Activated naive CD8-positive, alpha-beta T cell treated with anti-CD3 and anti-CD28 coated beads, Interleukin-2, amount 10 ng/mL, durations not matched to agents 7 days and 5 days (primary cell): ENCODE measurements around the gene PDE7B. TPM values are rescaled to one million over a fixed set of nuclear protein-coding genes. Genes with fewer than 3 reads are reported as not detected.

Experiments
- ATAC-seq: fragments of 150-1000 bp; cut with Tn5 transposase; one replicate; pipeline ENCODE4 v1.10.0; 2021; ENCODE audit warnings: low read depth, moderate library complexity
- POLR2A ChIA-PET: fragments of 350-600 bp; sonication (Branson Sonifier 250); formaldehyde crosslinking; loops from one replicate; lab custom pipeline; 2021; ENCODE audit warnings: antibody characterized with exemption; lab: Charles Lee
- DNase-seq: peaks from one replicate; pipeline ENCODE4 v3.0.0; 2021
- H3K27ac Mint-ChIP-seq: one replicate; pipeline ENCODE4 v1.8.0; 2022; ENCODE audit warnings: mild to moderate bottlenecking, mixed read lengths
- H3K27me3 Mint-ChIP-seq: one replicate; pipeline ENCODE4 v1.8.0; 2022; ENCODE audit warnings: mild to moderate bottlenecking, moderate library complexity, mixed read lengths
- H3K36me3 Mint-ChIP-seq: one replicate; pipeline ENCODE4 v1.8.0; 2021; ENCODE audit warnings: mild to moderate bottlenecking, mixed read lengths
- H3K4me1 Mint-ChIP-seq: one replicate; pipeline ENCODE4 v1.8.0; 2021; ENCODE audit warnings: mixed read lengths
- H3K4me3 Mint-ChIP-seq: one replicate; pipeline ENCODE4 v1.8.0; 2022; ENCODE audit warnings: mild to moderate bottlenecking, moderate library complexity, mixed read lengths
- H3K9me3 Mint-ChIP-seq: one replicate; pipeline ENCODE4 v1.8.0; 2021; ENCODE audit warnings: mixed read lengths
- total RNA-seq, 2 experiments: library from RNA; stranded (reverse); gene quantifications; one replicate each; pipeline ENCODE4 v1.2.3, GENCODE V29; 2021

PDE7B gene
- total RNA-seq, 2 experiments from 2014 or later = 0.14 to 0.42 TPM

GRCh38 chr6:135828021-135828420 is 23.5 kb upstream of the PDE7B start:
- ATAC-seq (no peak), DNase-seq (no peak)
- Mint-ChIP-seq H3K27me3 (no peaks in the 10 kb centered on the region), H3K9me3 (peaks cover 5% of the 10 kb centered on the region), H3K4me3 (no peak overlapping the region), H3K4me1 (peaks cover 1% of the 10 kb centered on the region), H3K27ac (no peak overlapping the region), H3K36me3 (peaks cover 4% of the 10 kb centered on the region)
- POLR2A ChIA-PET = no interaction called here

GRCh38 chr6:135830452-135830881 is 21.0 kb upstream of the PDE7B start:
- H3K9me3 Mint-ChIP-seq = peaks cover 5% of the 10 kb centered on the region
- H3K27ac Mint-ChIP-seq = no peak overlapping the region
- no peak for DNase-seq
- no peak overlapping the region for H3K4me3 Mint-ChIP-seq
- POLR2A ChIA-PET = no interaction called here
- H3K27me3 Mint-ChIP-seq = peaks cover 2% of the 10 kb centered on the region
- H3K36me3 Mint-ChIP-seq = peaks cover 4% of the 10 kb centered on the region
- ATAC-seq = no peak
- H3K4me1 Mint-ChIP-seq = peaks cover 1% of the 10 kb centered on the region

GRCh38 chr6:135831016-135831415 is 20.5 kb upstream of the PDE7B start:
- POLR2A ChIA-PET = no interaction called here
- no peak overlapping the region for H3K4me3 Mint-ChIP-seq
- no peak overlapping the region for H3K27ac Mint-ChIP-seq

GRCh38 chr6:135832166-135832565 is 19.3 kb upstream of the PDE7B start:
- DNase-seq (no peak), ATAC-seq (no peak)
- Mint-ChIP-seq H3K4me1 (no peaks in the 10 kb centered on the region), H3K9me3 (no peaks in the 10 kb centered on the region), H3K36me3 (no peaks in the 10 kb centered on the region), H3K4me3 (no peak overlapping the region), H3K27ac (no peak overlapping the region), H3K27me3 (peaks cover 2% of the 10 kb centered on the region)
- POLR2A ChIA-PET = no interaction called here

More at GRCh38 chr6:135831016-135831415, 20.5 kb upstream of the PDE7B start:
- Mint-ChIP-seq H3K4me1 (peaks cover 1% of the 10 kb centered on the region), H3K9me3 (peaks cover 5% of the 10 kb centered on the region), H3K27me3 (peaks cover 2% of the 10 kb centered on the region), H3K36me3 (peaks cover 4% of the 10 kb centered on the region)
- DNase-seq = no peak
- no peak for ATAC-seq

- POLR2A ChIA-PET = no interaction called here
- ATAC-seq = no peak
- H3K27ac Mint-ChIP-seq = no peak overlapping the region
- no peaks in the 10 kb centered on the region for H3K9me3 Mint-ChIP-seq
- DNase-seq = no peak
- no peaks in the 10 kb centered on the region for H3K36me3 Mint-ChIP-seq
- H3K4me3 Mint-ChIP-seq = no peak overlapping the region
- peaks cover 5% of the 10 kb centered on the region for H3K4me1 Mint-ChIP-seq
- H3K27me3 Mint-ChIP-seq = peaks cover 2% of the 10 kb centered on the region
Measured at GRCh38 chr6:135833771-135834170, 17.7 kb upstream of the PDE7B start.

- Mint-ChIP-seq H3K27me3 (peaks cover 2% of the 10 kb centered on the region), H3K27ac (no peak overlapping the region), H3K4me3 (no peak overlapping the region), H3K36me3 (no peaks in the 10 kb centered on the region), H3K9me3 (no peaks in the 10 kb centered on the region), H3K4me1 (peaks cover 5% of the 10 kb centered on the region)
- POLR2A ChIA-PET = no interaction called here
- no peak for DNase-seq
- no peak for ATAC-seq
Measured at GRCh38 chr6:135837735-135838449, 13.6 kb upstream of the PDE7B start.

GRCh38 chr6:135839121-135839520 is 12.4 kb upstream of the PDE7B start:
- no peaks in the 10 kb centered on the region for H3K9me3 Mint-ChIP-seq
- H3K27me3 Mint-ChIP-seq = peaks cover 2% of the 10 kb centered on the region
- POLR2A ChIA-PET = no interaction called here
- no peak overlapping the region for H3K27ac Mint-ChIP-seq
- ATAC-seq (no peak), DNase-seq (no peak)
- H3K4me3 Mint-ChIP-seq = no peak overlapping the region
- H3K36me3 Mint-ChIP-seq = no peaks in the 10 kb centered on the region
- peaks cover 5% of the 10 kb centered on the region for H3K4me1 Mint-ChIP-seq

GRCh38 chr6:135842618-135843392 is 8.7 kb upstream of the PDE7B start:
- Mint-ChIP-seq H3K4me1 (no peaks in the 10 kb centered on the region), H3K27me3 (no peaks in the 10 kb centered on the region)

GRCh38 chr6:135850882-135851281 is 619 bp upstream of the PDE7B start:
- no peak for ATAC-seq
- no peak for DNase-seq
- Mint-ChIP-seq H3K4me3 (no peak overlapping the region), H3K27me3 (peaks cover 2% of the 10 kb centered on the region), H3K4me1 (peaks cover 13% of the 10 kb centered on the region), H3K9me3 (no peaks in the 10 kb centered on the region), H3K27ac (no peak overlapping the region), H3K36me3 (no peaks in the 10 kb centered on the region)
- POLR2A ChIA-PET = interaction anchor here (0.6 to 1.7 kb wide), 2 partner anchors 439 to 1026 kb away, joined by 4 read pairs; partner anchors contain the start of gene BCLAF1

More at GRCh38 chr6:135842618-135843392, 8.7 kb upstream of the PDE7B start:
- POLR2A ChIA-PET = no interaction called here
- no peak for ATAC-seq
- no peak overlapping the region for H3K27ac Mint-ChIP-seq
- H3K4me3 Mint-ChIP-seq = no peak overlapping the region
- DNase-seq = no peak
- H3K36me3 Mint-ChIP-seq = no peaks in the 10 kb centered on the region
- H3K9me3 Mint-ChIP-seq = peaks cover 3% of the 10 kb centered on the region

- H3K36me3 Mint-ChIP-seq = no peaks in the 10 kb centered on the region
- POLR2A ChIA-PET = interaction anchor here (0.7 kb wide), 1 partner anchor 17 kb away, joined by 3 read pairs; no protein-coding TSS in a partner anchor
- no peaks in the 10 kb centered on the region for H3K9me3 Mint-ChIP-seq
- no peak overlapping the region for H3K4me3 Mint-ChIP-seq
- H3K27ac Mint-ChIP-seq = no peak overlapping the region
- H3K27me3 Mint-ChIP-seq = peaks cover 2% of the 10 kb centered on the region
- H3K4me1 Mint-ChIP-seq = peaks cover 13% of the 10 kb centered on the region
- ATAC-seq = no peak
- no peak for DNase-seq
Measured at GRCh38 chr6:135852746-135853145, 1.2 kb downstream of the PDE7B start.

GRCh38 chr6:135853227-135853626 is 1.7 kb downstream of the PDE7B start:
- no peak overlapping the region for H3K27ac Mint-ChIP-seq
- POLR2A ChIA-PET = no interaction called here
- peaks cover 2% of the 10 kb centered on the region for H3K27me3 Mint-ChIP-seq
- ATAC-seq (no peak), DNase-seq (no peak)
- H3K9me3 Mint-ChIP-seq = no peaks in the 10 kb centered on the region
- H3K36me3 Mint-ChIP-seq = no peaks in the 10 kb centered on the region
- H3K4me1 Mint-ChIP-seq = peaks cover 13% of the 10 kb centered on the region
- H3K4me3 Mint-ChIP-seq = no peak overlapping the region

- Mint-ChIP-seq H3K9me3 (no peaks in the 10 kb centered on the region), H3K4me1 (peaks cover 13% of the 10 kb centered on the region), H3K36me3 (no peaks in the 10 kb centered on the region), H3K4me3 (no peak overlapping the region), H3K27me3 (peaks cover 2% of the 10 kb centered on the region), H3K27ac (no peak overlapping the region)
- DNase-seq (no peak), ATAC-seq (no peak)
- POLR2A ChIA-PET = no interaction called here
Measured at GRCh38 chr6:135853986-135854385, 2.5 kb downstream of the PDE7B start.

GRCh38 chr6:135854799-135855198 is 3.3 kb downstream of the PDE7B start:
- POLR2A ChIA-PET = no interaction called here
- ATAC-seq = no peak

GRCh38 chr6:135858931-135859330 is 7.4 kb downstream of the PDE7B start:
- POLR2A ChIA-PET = no interaction called here
- Mint-ChIP-seq H3K36me3 (peaks cover 1% of the 10 kb centered on the region), H3K9me3 (no peaks in the 10 kb centered on the region), H3K27me3 (no peaks in the 10 kb centered on the region), H3K4me1 (no peaks in the 10 kb centered on the region), H3K27ac (no peak overlapping the region), H3K4me3 (no peak overlapping the region)
- ATAC-seq (no peak), DNase-seq (no peak)

More at GRCh38 chr6:135854799-135855198, 3.3 kb downstream of the PDE7B start:
- peaks cover 13% of the 10 kb centered on the region for H3K4me1 Mint-ChIP-seq
- no peaks in the 10 kb centered on the region for H3K36me3 Mint-ChIP-seq
- no peak for DNase-seq
- no peaks in the 10 kb centered on the region for H3K9me3 Mint-ChIP-seq
- no peak overlapping the region for H3K4me3 Mint-ChIP-seq
- peaks cover 2% of the 10 kb centered on the region for H3K27me3 Mint-ChIP-seq
- no peak overlapping the region for H3K27ac Mint-ChIP-seq
